NCI-H526 treated with DMSO at 0.1 percent for 48 hours (cell line): ENCODE results near the gene CLCN5.

Experiments
- DNase-seq: peaks from one replicate; lab custom pipeline; 2025; lab: John Stamatoyannopoulos, UW

The CLCN5 gene

GRCh38 chrX:49934148-49934547 lies 11.8 kb downstream of the CLCN5 start:
- DNase-seq: no peak

GRCh38 chrX:49934729-49935128 lies 12.3 kb downstream of the CLCN5 start:
- DNase-seq: no peak

- no peak for DNase-seq
Measured at GRCh38 chrX:49947781-49948180, 25.4 kb downstream of the CLCN5 start.

- DNase-seq: no peak
Measured at GRCh38 chrX:49949961-49950360, 27.6 kb downstream of the CLCN5 start.

- DNase-seq: no peak
Measured at GRCh38 chrX:49951524-49952193, 29.3 kb downstream of the CLCN5 start.

GRCh38 chrX:49956313-49956712 lies 33.9 kb downstream of the CLCN5 start:
- DNase-seq: no peak

GRCh38 chrX:49958727-49959485 lies 36.5 kb downstream of the CLCN5 start:
- DNase-seq: no peak

GRCh38 chrX:49959602-49960001 lies 37.2 kb downstream of the CLCN5 start:
- no peak for DNase-seq

GRCh38 chrX:49960061-49960460 lies 37.7 kb downstream of the CLCN5 start:
- DNase-seq: no peak

GRCh38 chrX:49970674-49971073 lies 48.3 kb downstream of the CLCN5 start:
- no peak for DNase-seq

GRCh38 chrX:49972328-49972860 lies 50.0 kb downstream of the CLCN5 start:
- DNase-seq: no peak

- DNase-seq: no peak
Measured at GRCh38 chrX:49976682-49977197, 54.3 kb downstream of the CLCN5 start.

GRCh38 chrX:49977319-49978090 lies 55.1 kb downstream of the CLCN5 start:
- DNase-seq: peak; percentile 8

GRCh38 chrX:49978176-49978575 lies 55.8 kb downstream of the CLCN5 start:
- DNase-seq: no peak

- DNase-seq: no peak
Measured at GRCh38 chrX:49986058-49986457, 63.7 kb downstream of the CLCN5 start.

- no peak for DNase-seq
Measured at GRCh38 chrX:49987651-49988050, 65.3 kb downstream of the CLCN5 start.

GRCh38 chrX:49988143-49988542 lies 65.7 kb downstream of the CLCN5 start:
- DNase-seq: no peak

GRCh38 chrX:49991758-49992157 lies 69.4 kb downstream of the CLCN5 start:
- no peak for DNase-seq

- no peak for DNase-seq
Measured at GRCh38 chrX:49992853-49993252, 70.5 kb downstream of the CLCN5 start.

- DNase-seq: no peak
Measured at GRCh38 chrX:49993661-49994060, 71.3 kb downstream of the CLCN5 start.

GRCh38 chrX:49995107-49995731 lies 72.8 kb downstream of the CLCN5 start:
- no peak for DNase-seq
